K562 (cell line): Measurements from ENCODE around the gene DSE. TPM values are rescaled to one million over a fixed set of nuclear protein-coding genes. Genes with fewer than 3 reads are reported as not detected.

ENCODE experiments used
- ATAC-seq: fragments of 200-7000 bp; cut with Tn5 transposase; 3 replicates; pipeline ENCODE4 v1.9.1; 2020; ENCODE audit warnings: moderate library complexity
- BruUV-seq: library from RNA; stranded (reverse); fragments of 400-500 nt; replicated peaks from 2 replicates; lab custom pipeline; 2021; lab: Mats Ljungman, UMichigan
- CTCF ChIA-PET: fragments of 300-600 bp; formaldehyde crosslinking; extraction: SDS; loops from one replicate; lab custom pipeline; 2021; ENCODE audit warnings: low intra/inter-chr PET ratio; lab: Yijun Ruan, JAX
- POLR2A ChIA-PET: fragments of 300-600, 350-650 bp; sonication (Branson Sonifier 250); formaldehyde crosslinking; extraction: SDS; loops from one replicate; lab custom pipeline; 2021; ENCODE audit warnings: antibody characterized with exemption, inconsistent platforms; lab: Yijun Ruan, JAX
- DNase-seq, 4 experiments: peaks; one replicate each; pipeline versions ENCODE4 v3.0.0 to v3.0.0-alpha.2; 2011 to 2018; ENCODE audit warnings: low spot score in 3 of 4, mixed read lengths in 3 of 4; ENCODE audit errors: extremely low read depth in 1 of 4
- FAIRE-seq: peaks from 2 replicates; lab custom pipeline; 2011; peaks lifted over from hg19 to GRCh38; lab: Jason Lieb, UNC
- H2AFZ ChIP-seq: 2 replicates; pipeline ENCODE4 v1.6.0; 2011; ENCODE audit warnings: low read depth, low read length, control low read depth, inconsistent platforms
- H3K27ac ChIP-seq: fragments of 200-600 bp; 3 replicates; pipeline ENCODE4 v1.8.0; 2011; ENCODE audit warnings: low read depth, mild to moderate bottlenecking, control low read depth, inconsistent platforms, low read length, moderate library complexity, mixed read lengths; ENCODE audit errors: extremely low read depth
- H3K27me3 ChIP-seq, 2 experiments: fragments of 300-600 bp in 1 of 2; 2 replicates in 1 of 2; 3 replicates in 1 of 2; pipeline versions ENCODE4 v1.6.0 to v1.8.0; 2011; ENCODE audit warnings: inconsistent platforms in 2 of 2, low read length in 2 of 2, mild to moderate bottlenecking in 1 of 2, mixed read lengths in 1 of 2, moderate library complexity in 1 of 2; ENCODE audit not compliant: control insufficient read depth in 2 of 2, insufficient read depth in 2 of 2
- H3K36me3 ChIP-seq: fragments of 300-600 bp; 3 replicates; pipeline ENCODE4 v1.8.0; 2011; ENCODE audit warnings: mild to moderate bottlenecking, low read length, inconsistent platforms; ENCODE audit not compliant: control insufficient read depth, insufficient read depth
- H3K4me1 ChIP-seq, 2 experiments: fragments of 200-600 bp in 1 of 2; replicated peaks in 1 of 2; 2 replicates in 1 of 2; 3 replicates in 1 of 2; pipeline versions ENCODE4 v1.5.1 to v1.8.0; 2011; ENCODE audit warnings: inconsistent platforms in 2 of 2, low read length in 2 of 2, mild to moderate bottlenecking in 1 of 2, mixed read lengths in 1 of 2, moderate library complexity in 1 of 2; ENCODE audit not compliant: control insufficient read depth in 2 of 2, insufficient read depth in 2 of 2
- H3K4me2 ChIP-seq: 2 replicates; pipeline ENCODE4 v1.6.1; 2011; ENCODE audit warnings: low read length, control low read depth, inconsistent platforms, mixed read lengths; ENCODE audit not compliant: insufficient read depth
- H3K4me3 ChIP-seq: fragments of 200-600 bp; sonication (generic), shearing (Covaris generic); 2 replicates; pipeline ENCODE4 v1.5.1; 2016; ENCODE audit warnings: control low read depth, inconsistent platforms
- H3K79me2 ChIP-seq: fragments of 200-600 bp; 3 replicates; pipeline ENCODE4 v1.8.0; 2011; ENCODE audit warnings: low read length, inconsistent platforms; ENCODE audit not compliant: control insufficient read depth, insufficient read depth
- H3K9ac ChIP-seq, 2 experiments: 2 replicates each; pipeline versions ENCODE4 v1.6.0 to v1.6.1; 2011; ENCODE audit warnings: low read depth in 2 of 2, low read length in 2 of 2, control low read depth in 1 of 2, inconsistent platforms in 1 of 2, mild to moderate bottlenecking in 1 of 2, mixed read lengths in 1 of 2; ENCODE audit not compliant: insufficient read depth in 1 of 2
- H3K9me1 ChIP-seq: one replicate; pipeline ENCODE4 v1.6.0; 2011; ENCODE audit warnings: inconsistent platforms, mild to moderate bottlenecking, low read length, moderate library complexity; ENCODE audit not compliant: control insufficient read depth, insufficient read depth
- H3K9me3 ChIP-seq: replicated peaks from 2 replicates; pipeline ENCODE4 v1.5.1; 2011; ENCODE audit warnings: low read depth, low read length, inconsistent platforms; ENCODE audit not compliant: control insufficient read depth, insufficient read depth
- H4K20me1 ChIP-seq: replicated peaks from 2 replicates; pipeline ENCODE4 v1.6.1; 2011; ENCODE audit warnings: low read length, inconsistent platforms, mixed read lengths; ENCODE audit not compliant: control insufficient read depth, insufficient read depth
- C11orf30 ChIP-seq: fragments of 450-650 bp; IDR thresholded peaks from 2 replicates; pipeline ENCODE4 v1.6.1; 2016; ENCODE audit warnings: low read depth, mild to moderate bottlenecking
- MAFF ChIP-seq: IDR thresholded peaks from 2 replicates; pipeline ENCODE4 v1.6.1; 2012; ENCODE audit warnings: low read length, improper control_type of control experiment
- RBM17 ChIP-seq: fragments of 200-400 bp; formaldehyde crosslinking; IDR thresholded peaks from 2 replicates; pipeline ENCODE4 v1.6.1; 2017; ENCODE audit warnings: low read depth, mild to moderate bottlenecking, low read length, borderline replicate concordance
- U2AF1 ChIP-seq: fragments of 200-400 bp; formaldehyde crosslinking; optimal IDR thresholded peaks from 2 replicates; pipeline ENCODE3; 2017; ENCODE audit warnings: mild to moderate bottlenecking, low read depth, low read length, moderate library complexity
- U2AF2 ChIP-seq: fragments of 200-400 bp; formaldehyde crosslinking; optimal IDR thresholded peaks from 2 replicates; pipeline ENCODE3; 2017; ENCODE audit warnings: low read depth, mild to moderate bottlenecking, low read length
- ZNF232 ChIP-seq: sonication (generic); formaldehyde crosslinking; IDR thresholded peaks from 2 replicates; pipeline ENCODE4 v1.8.0; 2022; ENCODE audit warnings: mild to moderate bottlenecking, missing genetic modification reagents
- ZNF316 ChIP-seq: fragments of 450-650 bp; IDR thresholded peaks from 2 replicates; pipeline ENCODE4 v1.6.1; 2016
- WGBS: fragments of 100-300 bp; shearing (Covaris generic); methylation state at CpG from one replicate; pipeline ENCODE4 v1.1.6; 2016; ENCODE audit warnings: low coverage, mixed read lengths; ENCODE audit not compliant: insufficient coverage; ENCODE audit errors: missing lambda C conversion rate; 5-methylcytosine and 5-hydroxymethylcytosine counted together
- in situ Hi-C: fragments of 300-500 bp; cut with MboI; formaldehyde crosslinking; loops from 4 replicates; pipeline ENCODE4 v1.15.0; 2018; ENCODE audit warnings: inconsistent platforms, mixed read lengths
- intact Hi-C: fragments of 100-400 bp; cut with micrococcal nuclease; formaldehyde crosslinking; loops from 2 replicates; pipeline ENCODE4 v1.14.2; 2022
- polyA plus RNA-seq, 8 experiments: library from polyadenylated mRNA; depleted of rRNA in 4 of 8; stranded (reverse) in 5 of 8; unstranded in 3 of 8; fragments of >200 nt; fragmentation: Nextera tagmentation in 2 of 8; fragmentation: Illumina TruSeq in 1 of 8; extraction: Ambion mirVana in 2 of 8; extraction: Trizol in 1 of 8; gene quantifications; 2 replicates each; pipeline versions ENCODE4 v1.2.1 to v1.2.3, GENCODE V29; 2011 to 2014; ENCODE audit warnings: inconsistent platforms in 1 of 8, missing spikeins in 1 of 8
- total RNA-seq, 7 experiments: library from RNA; depleted of rRNA in 6 of 7; stranded (reverse); fragments of >200 nt in 6 of 7; fragmentation: Illumina TruSeq in 2 of 7; extraction: Trizol in 2 of 7; gene quantifications; 2 replicates each; pipeline versions ENCODE4 v1.2.1 to v1.2.3, GENCODE V29; 2011 to 2021; ENCODE audit warnings: low replicate concordance in 1 of 7

DSE gene
- total and polyA plus RNA-seq, 9 of the 15 experiments (the other 6 are each of a cell fraction or from before 2014, with no cell fraction given): 0.49 to 1.7 (median 0.79) TPM

- no TSS peak for BruUV-seq
- intact Hi-C loops: no loop called here
- POLR2A ChIA-PET: no interaction called here
- Histone ChIP-seq H3K9me1 (no peaks in the 10 kb centered on the region), H3K9me3 (no peaks in the 10 kb centered on the region), H3K79me2 (no peaks in the 10 kb centered on the region), H3K27ac (no peak overlapping the region), H3K4me3 (no peak overlapping the region), H4K20me1 (no peaks in the 10 kb centered on the region), H3K4me1 (no peaks in the 10 kb centered on the region), H2AFZ (no peak overlapping the region), H3K36me3 (no peaks in the 10 kb centered on the region), H3K4me2 (no peak overlapping the region), H3K27me3 (peaks cover 0 to 3% of the 10 kb centered on the region in 2 experiments; a peak in 1 of 5 replicates), H3K9ac (no peak overlapping the region)
- no peak for DNase-seq
- CTCF ChIA-PET: interaction anchor here (0.6 kb wide), 1 partner anchor 14 kb away, joined by 3 read pairs; no protein-coding TSS in a partner anchor
- in situ Hi-C loops: no loop called here
- ATAC-seq: no peak
- WGBS: 4% methylated on average over 1 of the region's 1 CpG
- no peak for FAIRE-seq
- TF ChIP-seq U2AF2: no peak
- peak; percentile 39 for TF ChIP-seq ZNF316
Observed at GRCh38 chr6:116330511-116330910, 40.2 kb upstream of the DSE start.

GRCh38 chr6:116332096-116332495 is 38.7 kb upstream of the DSE start:
- intact Hi-C loops: no loop called here
- ATAC-seq: no peak
- POLR2A ChIA-PET: no interaction called here

More at GRCh38 chr6:116332096-116332495, 38.7 kb upstream of the DSE start:
- no peaks in the 10 kb centered on the region for H3K9me3 ChIP-seq
- H3K4me3 ChIP-seq: no peak overlapping the region
- H3K27me3 ChIP-seq: peaks cover 0 to 3% of the 10 kb centered on the region in 2 experiments; a peak in 1 of 5 replicates
- H3K9me1 ChIP-seq: no peaks in the 10 kb centered on the region
- in situ Hi-C loops: no loop called here
- H2AFZ ChIP-seq: no peak overlapping the region
- DNase-seq: no peak
- BruUV-seq: no TSS peak
- CTCF ChIA-PET: no interaction called here
- H3K79me2 ChIP-seq: no peaks in the 10 kb centered on the region
- no peak for FAIRE-seq
- H4K20me1 ChIP-seq: no peaks in the 10 kb centered on the region
- no peak overlapping the region for H3K4me2 ChIP-seq
- H3K36me3 ChIP-seq: no peaks in the 10 kb centered on the region
- no peak for TF ChIP-seq RBM17
- TF ChIP-seq ZNF232 (CRISPR knock-in tag): no peak
- TF ChIP-seq C11orf30: peak; percentile 37; the same call in 1 of the 2 replicates
- TF ChIP-seq U2AF1: no peak
- TF ChIP-seq ZNF316: peak; percentile 74
- TF ChIP-seq MAFF: peak; percentile 3; the same call in 1 of the 2 replicates
- TF ChIP-seq, all 486 proteins: peak for 3
- Histone ChIP-seq H3K9ac (no peak overlapping the region), H3K4me1 (no peaks in the 10 kb centered on the region), H3K27ac (no peak overlapping the region)
